Liver (tissue), 9 donors: ENCODE data around the gene PCDH12. TPM values are rescaled to one million over a fixed set of nuclear protein-coding genes. Genes with fewer than 3 reads are reported as not detected.

Experiments used
- DNase-seq: peaks from one replicate; pipeline ENCODE4 v3.0.0-alpha.2; 2017; ENCODE audit warnings: low spot score
- H3K27ac ChIP-seq, 2 donors: one replicate each; pipeline ENCODE4 v1.7.0; 2013; ENCODE audit warnings: inconsistent platforms in 2 of 2, low read length in 2 of 2, control low read depth in 1 of 2, low read depth in 1 of 2, mild to moderate bottlenecking in 1 of 2
- H3K27me3 ChIP-seq, 4 donors: one replicate each; pipeline versions ENCODE4 v1.6.1 to v1.7.0; 2013; ENCODE audit warnings: low read length in 3 of 4, inconsistent platforms in 1 of 4, mild to moderate bottlenecking in 1 of 4, moderate library complexity in 1 of 4; ENCODE audit not compliant: control insufficient read depth in 4 of 4, insufficient read depth in 4 of 4
- H3K36me3 ChIP-seq, 4 donors: one replicate each; pipeline versions ENCODE4 v1.6.1 to v1.7.0; 2013; ENCODE audit warnings: low read length in 3 of 4, mild to moderate bottlenecking in 3 of 4, low read depth in 1 of 4, moderate library complexity in 1 of 4; ENCODE audit not compliant: control insufficient read depth in 4 of 4, insufficient read depth in 3 of 4
- H3K4me1 ChIP-seq, 4 donors: one replicate each; pipeline versions ENCODE4 v1.6.1 to v1.7.0; 2013; ENCODE audit warnings: low read length in 3 of 4, mild to moderate bottlenecking in 3 of 4, moderate library complexity in 1 of 4; ENCODE audit not compliant: control insufficient read depth in 4 of 4, insufficient read depth in 4 of 4
- H3K4me3 ChIP-seq, 3 donors: one replicate each; pipeline versions ENCODE4 v1.6.1 to v1.7.0; 2013; ENCODE audit warnings: low read length in 3 of 3, control low read depth in 1 of 3, low read depth in 1 of 3, mild to moderate bottlenecking in 1 of 3
- H3K9ac ChIP-seq, 2 donors: one replicate each; pipeline ENCODE4 v1.7.0; 2013; ENCODE audit warnings: low read length in 2 of 2, mild to moderate bottlenecking in 2 of 2, moderate library complexity in 2 of 2, control low read depth in 1 of 2, low read depth in 1 of 2
- H3K9me3 ChIP-seq, 4 donors: one replicate each; pipeline versions ENCODE4 v1.6.1 to v1.7.0; 2013; ENCODE audit warnings: low read length in 3 of 4; ENCODE audit not compliant: control insufficient read depth in 4 of 4
- ATF3 ChIP-seq: IDR thresholded peaks from 2 replicates; pipeline ENCODE4 v1.6.1; 2016; ENCODE audit warnings: antibody characterized with exemption
- EGR1 ChIP-seq, 2 donors: IDR thresholded peaks; 2 replicates each; pipeline ENCODE4 v1.6.1; 2016 to 2018; ENCODE audit warnings: antibody characterized with exemption in 2 of 2, low read depth in 2 of 2
- FOXA1 ChIP-seq: IDR thresholded peaks from 2 replicates; pipeline ENCODE4 v1.6.1; 2016; ENCODE audit warnings: antibody characterized with exemption
- FOXA2 ChIP-seq: IDR thresholded peaks from 2 replicates; pipeline ENCODE4 v1.6.1; 2016; ENCODE audit warnings: antibody characterized with exemption
- GABPA ChIP-seq, 2 donors: IDR thresholded peaks in 1 of 2; conservative IDR thresholded peaks in 1 of 2; 2 replicates each; pipeline ENCODE4 v1.6.1; 2016; ENCODE audit warnings: antibody characterized with exemption in 2 of 2, mild to moderate bottlenecking in 1 of 2, moderate library complexity in 1 of 2
- HNF4A ChIP-seq, 2 donors: conservative IDR thresholded peaks; 2 replicates each; pipeline ENCODE4 v1.6.1; 2016; ENCODE audit warnings: antibody characterized with exemption in 2 of 2, mild to moderate bottlenecking in 2 of 2
- HNF4G ChIP-seq: IDR thresholded peaks from 2 replicates; pipeline ENCODE4 v1.6.1; 2016; ENCODE audit warnings: antibody characterized with exemption
- JUND ChIP-seq, 2 donors: IDR thresholded peaks; 2 replicates each; pipeline ENCODE4 v1.6.1; 2016; ENCODE audit warnings: antibody characterized with exemption in 2 of 2
- MAX ChIP-seq: IDR thresholded peaks from 2 replicates; pipeline ENCODE4 v1.6.1; 2016; ENCODE audit warnings: antibody characterized with exemption
- NR2F2 ChIP-seq: IDR thresholded peaks from 2 replicates; pipeline ENCODE4 v1.6.1; 2016; ENCODE audit warnings: antibody characterized with exemption
- RAD21 ChIP-seq, 2 donors: IDR thresholded peaks; 2 replicates each; pipeline ENCODE4 v1.6.1; 2016; ENCODE audit warnings: antibody characterized with exemption in 2 of 2, mild to moderate bottlenecking in 2 of 2
- RXRA ChIP-seq, 2 donors: IDR thresholded peaks; 2 replicates each; pipeline ENCODE4 v1.6.1; 2017 to 2018; ENCODE audit warnings: antibody characterized with exemption in 2 of 2, mild to moderate bottlenecking in 1 of 2
- SP1 ChIP-seq: IDR thresholded peaks from 2 replicates; pipeline ENCODE4 v1.6.1; 2018; ENCODE audit warnings: antibody characterized with exemption, mild to moderate bottlenecking
- TAF1 ChIP-seq: conservative IDR thresholded peaks from 2 replicates; pipeline ENCODE4 v1.6.1; 2016; ENCODE audit warnings: antibody characterized with exemption, mild to moderate bottlenecking
- YY1 ChIP-seq: IDR thresholded peaks from 2 replicates; pipeline ENCODE4 v1.6.1; 2016; ENCODE audit warnings: antibody characterized with exemption, mild to moderate bottlenecking
- WGBS: extraction: QIAGEN DNeasy Blood & Tissue Kit; methylation state at CpG from one replicate; pipeline ENCODE4 v1.1.7; 2013; 5-methylcytosine and 5-hydroxymethylcytosine counted together
- polyA plus RNA-seq, 2 donors: library from polyadenylated mRNA; stranded (reverse) in 1 of 2; unstranded in 1 of 2; fragments of 200-250 nt in 1 of 2; fragments of >200 nt in 1 of 2; fragmentation: Nextera tagmentation in 1 of 2; extraction: Ambion mirVana in 1 of 2; gene quantifications; one replicate each; pipeline versions ENCODE4 v1.2.1 to v1.2.3, GENCODE V29; 2013 to 2015
- total RNA-seq, 2 donors: library from RNA; depleted of rRNA; stranded (reverse); fragments of >200 nt; gene quantifications; one replicate each; pipeline ENCODE4 v1.2.3, GENCODE V29; 2014
- TF ChIP-seq, protein P1 (sequence below): IDR thresholded peaks from 2 replicates; pipeline ENCODE4 v1.6.1; 2016; ENCODE audit warnings: antibody characterized with exemption
- TF ChIP-seq, protein P2 (sequence below): IDR thresholded peaks from 2 replicates; pipeline ENCODE4 v1.6.1; 2016; ENCODE audit warnings: antibody characterized with exemption, mild to moderate bottlenecking
- TF ChIP-seq, protein P3 (sequence below): fragments of 150-350 bp; IDR thresholded peaks from 2 replicates; pipeline ENCODE4 v1.5.1; 2017; ENCODE audit warnings: improper control_type of control experiment, low read depth, low read length; ENCODE audit not compliant: missing input control
- donor health status: healthy.
- donor health status: healthy.
- donor health status: healthy.
- donor health status: healthy.
- donor health status: healthy.

Gene PCDH12
- total and polyA plus RNA-seq, 4 donors: 0.74 to 4.9 (median 3.8) TPM

DNA sequence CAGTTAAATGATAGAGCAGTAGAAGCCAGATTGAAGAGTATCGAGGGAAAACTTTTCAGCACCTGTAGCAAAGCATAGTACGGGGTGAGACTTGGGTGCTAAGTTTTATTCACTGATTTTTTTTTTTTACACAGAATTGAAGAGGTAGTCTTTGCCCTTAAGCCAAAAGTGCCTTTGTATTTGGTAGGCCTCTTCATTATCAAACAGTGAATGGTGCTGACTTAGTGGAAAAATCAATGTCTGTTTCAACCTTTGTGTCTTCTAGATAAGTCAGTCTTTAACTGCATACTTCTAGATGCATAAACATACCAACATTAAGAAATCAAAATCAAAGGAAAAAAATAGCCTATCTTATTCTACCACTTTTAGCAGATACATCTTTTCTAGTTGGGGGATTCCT is 24.6 kb upstream of the PCDH12 start:
- Histone ChIP-seq H3K9me3 (no peaks in the 10 kb centered on the region), H3K9ac (no peak overlapping the region), H3K36me3 (peaks cover 14 to 59% (median 48%) of the 10 kb centered on the region in 4 donors), H3K27ac (no peak overlapping the region), H3K27me3 (no peaks in the 10 kb centered on the region), H3K4me1 (peaks cover 7 to 26% (median 20%) of the 10 kb centered on the region in 4 donors), H3K4me3 (no peak overlapping the region)
- WGBS: 29% methylated on average over 2 of the region's 2 CpGs
- TF ChIP-seq RXRA (IDR thresholded peaks at IDR 0.05): peak; percentile 55 to 73
- peak; percentile 51 for TF ChIP-seq YY1
- no peak for TF ChIP-seq NR2F2
- no peak for TF ChIP-seq ATF3
- TF ChIP-seq HNF4A (conservative IDR thresholded peaks at IDR 0.05): peak; percentile 91 to 95
- no peak for TF ChIP-seq FOXA2
- TF ChIP-seq, protein P1, sequence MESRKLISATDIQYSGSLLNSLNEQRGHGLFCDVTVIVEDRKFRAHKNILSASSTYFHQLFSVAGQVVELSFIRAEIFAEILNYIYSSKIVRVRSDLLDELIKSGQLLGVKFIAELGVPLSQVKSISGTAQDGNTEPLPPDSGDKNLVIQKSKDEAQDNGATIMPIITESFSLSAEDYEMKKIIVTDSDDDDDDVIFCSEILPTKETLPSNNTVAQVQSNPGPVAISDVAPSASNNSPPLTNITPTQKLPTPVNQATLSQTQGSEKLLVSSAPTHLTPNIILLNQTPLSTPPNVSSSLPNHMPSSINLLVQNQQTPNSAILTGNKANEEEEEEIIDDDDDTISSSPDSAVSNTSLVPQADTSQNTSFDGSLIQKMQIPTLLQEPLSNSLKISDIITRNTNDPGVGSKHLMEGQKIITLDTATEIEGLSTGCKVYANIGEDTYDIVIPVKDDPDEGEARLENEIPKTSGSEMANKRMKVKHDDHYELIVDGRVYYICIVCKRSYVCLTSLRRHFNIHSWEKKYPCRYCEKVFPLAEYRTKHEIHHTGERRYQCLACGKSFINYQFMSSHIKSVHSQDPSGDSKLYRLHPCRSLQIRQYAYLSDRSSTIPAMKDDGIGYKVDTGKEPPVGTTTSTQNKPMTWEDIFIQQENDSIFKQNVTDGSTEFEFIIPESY: peak; percentile 48
- peak; percentile 62 for TF ChIP-seq SP1
- peak in 1 of 2 donors; percentile 10 for TF ChIP-seq RAD21 (IDR thresholded peaks at IDR 0.05)
- TF ChIP-seq, protein P2, sequence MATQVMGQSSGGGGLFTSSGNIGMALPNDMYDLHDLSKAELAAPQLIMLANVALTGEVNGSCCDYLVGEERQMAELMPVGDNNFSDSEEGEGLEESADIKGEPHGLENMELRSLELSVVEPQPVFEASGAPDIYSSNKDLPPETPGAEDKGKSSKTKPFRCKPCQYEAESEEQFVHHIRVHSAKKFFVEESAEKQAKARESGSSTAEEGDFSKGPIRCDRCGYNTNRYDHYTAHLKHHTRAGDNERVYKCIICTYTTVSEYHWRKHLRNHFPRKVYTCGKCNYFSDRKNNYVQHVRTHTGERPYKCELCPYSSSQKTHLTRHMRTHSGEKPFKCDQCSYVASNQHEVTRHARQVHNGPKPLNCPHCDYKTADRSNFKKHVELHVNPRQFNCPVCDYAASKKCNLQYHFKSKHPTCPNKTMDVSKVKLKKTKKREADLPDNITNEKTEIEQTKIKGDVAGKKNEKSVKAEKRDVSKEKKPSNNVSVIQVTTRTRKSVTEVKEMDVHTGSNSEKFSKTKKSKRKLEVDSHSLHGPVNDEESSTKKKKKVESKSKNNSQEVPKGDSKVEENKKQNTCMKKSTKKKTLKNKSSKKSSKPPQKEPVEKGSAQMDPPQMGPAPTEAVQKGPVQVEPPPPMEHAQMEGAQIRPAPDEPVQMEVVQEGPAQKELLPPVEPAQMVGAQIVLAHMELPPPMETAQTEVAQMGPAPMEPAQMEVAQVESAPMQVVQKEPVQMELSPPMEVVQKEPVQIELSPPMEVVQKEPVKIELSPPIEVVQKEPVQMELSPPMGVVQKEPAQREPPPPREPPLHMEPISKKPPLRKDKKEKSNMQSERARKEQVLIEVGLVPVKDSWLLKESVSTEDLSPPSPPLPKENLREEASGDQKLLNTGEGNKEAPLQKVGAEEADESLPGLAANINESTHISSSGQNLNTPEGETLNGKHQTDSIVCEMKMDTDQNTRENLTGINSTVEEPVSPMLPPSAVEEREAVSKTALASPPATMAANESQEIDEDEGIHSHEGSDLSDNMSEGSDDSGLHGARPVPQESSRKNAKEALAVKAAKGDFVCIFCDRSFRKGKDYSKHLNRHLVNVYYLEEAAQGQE: no peak
- peak; percentile 47 for TF ChIP-seq MAX
- TF ChIP-seq GABPA (IDR thresholded peaks at IDR 0.05 in 1 of 2, conservative IDR thresholded peaks at IDR 0.05 in 1 of 2): no peak
- peak; percentile 69 to 70 for TF ChIP-seq JUND (IDR thresholded peaks at IDR 0.05)
- TF ChIP-seq, protein P3, sequence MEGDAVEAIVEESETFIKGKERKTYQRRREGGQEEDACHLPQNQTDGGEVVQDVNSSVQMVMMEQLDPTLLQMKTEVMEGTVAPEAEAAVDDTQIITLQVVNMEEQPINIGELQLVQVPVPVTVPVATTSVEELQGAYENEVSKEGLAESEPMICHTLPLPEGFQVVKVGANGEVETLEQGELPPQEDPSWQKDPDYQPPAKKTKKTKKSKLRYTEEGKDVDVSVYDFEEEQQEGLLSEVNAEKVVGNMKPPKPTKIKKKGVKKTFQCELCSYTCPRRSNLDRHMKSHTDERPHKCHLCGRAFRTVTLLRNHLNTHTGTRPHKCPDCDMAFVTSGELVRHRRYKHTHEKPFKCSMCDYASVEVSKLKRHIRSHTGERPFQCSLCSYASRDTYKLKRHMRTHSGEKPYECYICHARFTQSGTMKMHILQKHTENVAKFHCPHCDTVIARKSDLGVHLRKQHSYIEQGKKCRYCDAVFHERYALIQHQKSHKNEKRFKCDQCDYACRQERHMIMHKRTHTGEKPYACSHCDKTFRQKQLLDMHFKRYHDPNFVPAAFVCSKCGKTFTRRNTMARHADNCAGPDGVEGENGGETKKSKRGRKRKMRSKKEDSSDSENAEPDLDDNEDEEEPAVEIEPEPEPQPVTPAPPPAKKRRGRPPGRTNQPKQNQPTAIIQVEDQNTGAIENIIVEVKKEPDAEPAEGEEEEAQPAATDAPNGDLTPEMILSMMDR: no peak
- peak; percentile 66 for TF ChIP-seq HNF4G
- no peak for TF ChIP-seq TAF1
- TF ChIP-seq EGR1 (IDR thresholded peaks at IDR 0.05; ENCODE audit: low read depth in 2 of 2): peak in 1 of 2 donors; percentile 70
- no peak for TF ChIP-seq FOXA1
- DNase-seq: no peak
